ENCODE results near the gene MRPL24. TPM values are rescaled to one million over a fixed set of nuclear protein-coding genes. Genes with fewer than 3 reads are reported as not detected.

MRPL24 gene
- total RNA-seq, 1 donor from 2014 or later, result 17.0 TPM

DNA sequence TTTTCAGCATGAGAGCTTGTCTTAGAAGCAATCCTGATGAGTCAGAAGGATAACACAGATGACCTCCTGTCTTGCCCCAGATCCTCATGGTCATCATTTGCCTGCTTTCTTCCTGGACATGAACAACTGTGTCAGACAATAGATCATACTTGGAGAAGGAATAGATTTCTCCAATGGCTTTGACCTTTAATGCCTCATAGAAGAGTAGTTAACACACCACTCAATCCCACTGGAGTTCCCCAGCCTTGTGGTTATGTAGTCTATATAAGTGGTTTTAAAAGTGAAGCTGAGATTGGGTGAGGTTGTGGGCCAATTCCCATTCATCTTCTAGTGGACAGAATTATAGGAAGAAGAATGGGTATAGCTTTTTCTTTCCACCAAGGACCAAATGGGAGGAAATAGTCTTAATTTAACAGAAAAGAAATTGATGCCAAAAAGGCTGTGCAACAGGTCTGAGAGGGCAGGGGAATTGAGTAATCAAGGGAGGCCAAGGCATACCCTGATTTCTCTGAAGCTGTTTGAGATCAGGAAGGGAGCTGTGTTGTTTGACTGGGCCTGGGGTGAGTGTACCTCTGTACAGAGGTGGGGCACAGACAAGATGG lies 40.8 kb upstream of the MRPL24 start:
- H3K9me3 ChIP-seq, result no peaks in the 10 kb centered on the region
- no peak for DNase-seq (ENCODE audit: low spot score in 2 of 2)
- intact Hi-C loops (cut with DNase I), result no loop called here
- no peaks in the 10 kb centered on the region for H3K27me3 ChIP-seq
- no peak overlapping the region for H3K27ac ChIP-seq
- H3K4me1 ChIP-seq, result peaks cover 0 to 3% of the 10 kb centered on the region in 2 donors
- peaks cover 37 to 40% of the 10 kb centered on the region in 2 donors for H3K36me3 ChIP-seq
- H3K4me3 ChIP-seq, result no peak overlapping the region
- TF ChIP-seq, protein P1, sequence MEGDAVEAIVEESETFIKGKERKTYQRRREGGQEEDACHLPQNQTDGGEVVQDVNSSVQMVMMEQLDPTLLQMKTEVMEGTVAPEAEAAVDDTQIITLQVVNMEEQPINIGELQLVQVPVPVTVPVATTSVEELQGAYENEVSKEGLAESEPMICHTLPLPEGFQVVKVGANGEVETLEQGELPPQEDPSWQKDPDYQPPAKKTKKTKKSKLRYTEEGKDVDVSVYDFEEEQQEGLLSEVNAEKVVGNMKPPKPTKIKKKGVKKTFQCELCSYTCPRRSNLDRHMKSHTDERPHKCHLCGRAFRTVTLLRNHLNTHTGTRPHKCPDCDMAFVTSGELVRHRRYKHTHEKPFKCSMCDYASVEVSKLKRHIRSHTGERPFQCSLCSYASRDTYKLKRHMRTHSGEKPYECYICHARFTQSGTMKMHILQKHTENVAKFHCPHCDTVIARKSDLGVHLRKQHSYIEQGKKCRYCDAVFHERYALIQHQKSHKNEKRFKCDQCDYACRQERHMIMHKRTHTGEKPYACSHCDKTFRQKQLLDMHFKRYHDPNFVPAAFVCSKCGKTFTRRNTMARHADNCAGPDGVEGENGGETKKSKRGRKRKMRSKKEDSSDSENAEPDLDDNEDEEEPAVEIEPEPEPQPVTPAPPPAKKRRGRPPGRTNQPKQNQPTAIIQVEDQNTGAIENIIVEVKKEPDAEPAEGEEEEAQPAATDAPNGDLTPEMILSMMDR (IDR thresholded peaks at IDR 0.05), result no peak

DNA sequence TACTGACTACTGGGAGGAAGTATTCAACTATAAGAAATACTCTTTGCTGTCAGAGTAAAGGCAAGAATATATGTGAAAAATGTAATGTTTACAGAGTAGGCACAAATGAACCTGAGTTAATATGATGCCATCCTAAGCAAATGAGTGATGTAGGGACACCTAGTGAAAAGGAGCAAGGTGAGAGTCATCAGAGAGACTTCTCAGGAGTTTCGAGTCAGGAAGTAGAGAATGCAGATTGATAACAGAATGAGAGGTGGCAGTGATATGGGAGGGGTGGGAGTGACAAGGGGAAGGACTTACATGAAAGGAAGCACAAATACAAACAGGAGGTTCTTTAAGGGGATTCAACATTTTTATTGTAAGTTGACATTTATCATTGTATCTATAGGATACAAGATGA lies 36.7 kb upstream of the MRPL24 start:
- no peak for DNase-seq (ENCODE audit: low spot score in 2 of 2)
- Histone ChIP-seq H3K27me3 (no peaks in the 10 kb centered on the region), H3K4me1 (peaks cover 0 to 8% of the 10 kb centered on the region in 2 donors), H3K9me3 (no peaks in the 10 kb centered on the region), H3K4me3 (no peak overlapping the region), H3K27ac (no peak overlapping the region), H3K36me3 (peaks cover 4 to 7% of the 10 kb centered on the region in 2 donors)
- intact Hi-C loops (cut with DNase I), result no loop called here
- TF ChIP-seq, protein P1 (IDR thresholded peaks at IDR 0.05), result no peak

DNA sequence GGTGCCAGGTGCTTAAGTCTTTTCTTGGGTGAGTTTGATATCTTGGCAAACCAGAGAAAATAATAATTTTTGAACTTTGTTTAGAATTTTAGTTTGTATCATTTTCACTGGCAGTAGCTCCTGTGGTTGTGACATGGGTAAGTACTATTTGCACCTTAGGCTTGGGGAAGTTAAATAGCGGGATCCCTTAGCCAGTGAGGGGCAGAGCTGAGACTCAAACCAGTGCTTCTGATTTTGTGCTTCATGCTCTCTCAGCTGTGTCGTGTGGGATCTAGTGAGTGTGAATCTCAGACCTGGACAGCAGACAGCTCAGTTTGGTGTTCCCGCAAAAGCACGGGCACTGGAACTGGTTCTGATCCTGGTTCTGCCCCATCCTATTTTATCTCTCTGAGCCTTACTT lies 36.1 kb upstream of the MRPL24 start:
- Histone ChIP-seq H3K4me3 (no peak overlapping the region), H3K9me3 (no peaks in the 10 kb centered on the region), H3K4me1 (peaks cover 0 to 8% of the 10 kb centered on the region in 2 donors), H3K27ac (no peak overlapping the region), H3K36me3 (peaks cover under 1 to 4% of the 10 kb centered on the region in 2 donors), H3K27me3 (no peaks in the 10 kb centered on the region)
- intact Hi-C loops (cut with DNase I), result no loop called here
- no peak for DNase-seq (ENCODE audit: low spot score in 2 of 2)
- TF ChIP-seq, protein P1 (IDR thresholded peaks at IDR 0.05), result no peak

DNA sequence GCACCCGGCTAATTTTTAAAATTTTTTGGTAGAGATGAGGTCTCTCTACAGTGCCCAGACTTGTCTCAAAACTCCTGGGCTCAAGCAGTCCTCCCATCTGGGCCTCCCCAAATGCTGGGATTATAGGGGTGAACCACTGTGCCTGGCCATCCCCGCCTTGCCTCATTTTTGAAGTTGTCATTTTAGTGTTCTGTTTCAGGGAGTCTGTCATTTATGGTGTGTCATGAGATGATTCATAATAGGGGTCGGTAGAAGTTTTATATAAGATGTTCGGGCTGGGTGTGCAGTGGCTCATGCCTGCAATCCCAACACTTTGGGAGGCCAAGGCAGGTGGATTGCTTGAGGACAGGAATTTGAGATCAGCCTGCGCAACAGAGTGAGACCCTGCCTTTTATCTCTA lies 34.9 kb upstream of the MRPL24 start:
- intact Hi-C loops (cut with DNase I), result no loop called here
- Histone ChIP-seq H3K27me3 (no peaks in the 10 kb centered on the region), H3K4me1 (peaks cover 0 to 10% of the 10 kb centered on the region in 2 donors), H3K9me3 (no peaks in the 10 kb centered on the region), H3K27ac (no peak overlapping the region), H3K36me3 (no peaks in the 10 kb centered on the region), H3K4me3 (no peak overlapping the region)
- TF ChIP-seq, protein P1 (IDR thresholded peaks at IDR 0.05), result no peak
- DNase-seq (ENCODE audit: low spot score in 2 of 2), result no peak

DNA sequence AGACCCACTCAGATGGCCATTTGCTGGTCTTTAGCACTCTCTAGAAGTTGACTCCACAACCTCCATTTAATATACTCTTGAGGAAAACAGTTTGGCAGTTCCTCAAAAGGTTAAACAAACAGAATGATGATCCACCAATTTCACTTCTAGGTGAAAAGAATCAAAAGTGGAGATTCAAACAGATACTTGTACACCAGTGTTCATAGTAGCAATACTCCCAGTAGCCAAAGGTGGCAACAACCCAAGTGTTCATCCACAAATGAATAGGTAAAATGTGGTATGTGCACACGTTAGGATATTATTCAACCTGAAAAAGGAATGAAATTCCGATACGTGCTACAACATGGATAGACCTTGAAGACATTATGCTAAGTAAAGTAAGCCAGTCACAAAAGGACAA lies 32.7 kb upstream of the MRPL24 start:
- no peak for DNase-seq (ENCODE audit: low spot score in 2 of 2)
- Histone ChIP-seq H3K4me1 (peaks cover 0 to 29% of the 10 kb centered on the region in 2 donors), H3K27ac (no peak overlapping the region), H3K4me3 (no peak overlapping the region), H3K36me3 (no peaks in the 10 kb centered on the region), H3K27me3 (no peaks in the 10 kb centered on the region), H3K9me3 (no peaks in the 10 kb centered on the region)
- intact Hi-C loops (cut with DNase I), result no loop called here
- TF ChIP-seq, protein P1 (IDR thresholded peaks at IDR 0.05), result no peak

All from ascending aorta (tissue), 2 donors.